NCI-H748 (cell line): ENCODE results near the gene PLPP4.

ENCODE experiments used
- DNase-seq: peaks from one replicate; lab custom pipeline; 2025; ENCODE audit not compliant: unreplicated experiment; lab: John Stamatoyannopoulos, UW

The PLPP4 gene

DNA sequence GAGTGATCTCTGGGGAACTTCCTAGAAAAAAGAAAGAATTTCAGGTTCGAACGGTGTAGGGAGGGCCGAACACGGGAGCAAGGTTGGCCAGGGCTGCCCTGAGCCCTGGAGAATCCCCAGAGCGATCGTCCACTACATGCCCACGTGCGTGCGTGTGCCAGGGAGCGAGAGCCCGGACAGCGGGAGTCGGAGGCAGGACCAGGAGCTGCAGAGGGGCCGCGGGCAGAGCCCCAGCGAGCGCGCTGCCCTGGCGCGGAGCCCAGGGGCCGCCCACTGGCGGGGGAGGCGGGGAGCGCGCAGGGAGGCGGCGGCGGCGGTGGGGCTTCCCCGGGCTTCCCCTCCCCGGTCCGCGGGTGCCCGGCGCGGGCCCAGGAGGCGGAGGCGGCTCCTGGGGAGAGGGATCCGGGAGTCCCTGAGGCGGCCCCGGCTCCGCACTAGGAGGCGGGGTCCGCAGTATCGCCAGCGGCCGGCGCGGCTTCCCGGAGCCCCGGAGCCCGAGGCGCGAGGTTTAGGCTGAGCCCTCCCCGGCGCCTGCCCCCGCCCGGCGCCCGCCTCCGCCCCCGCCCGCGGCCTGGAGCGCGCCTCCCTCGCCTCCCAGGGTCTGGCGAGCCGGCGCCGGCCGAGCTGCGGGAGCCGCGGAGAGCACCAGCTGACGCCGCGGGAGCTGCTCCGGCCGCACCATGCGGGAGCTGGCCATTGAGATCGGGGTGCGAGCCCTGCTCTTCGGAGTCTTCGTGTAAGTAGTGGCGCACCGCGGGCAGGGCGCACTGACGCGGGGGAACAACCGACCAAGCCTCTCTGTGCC is at the start of gene PLPP4:
PLPP4 (plus strand) TSS at position 602 of the 805 bp plus-strand sequence; CDS start at position 681, 79 bp downstream.
- peak; percentile 61 for DNase-seq

- no peak for DNase-seq
Measured at GRCh38 chr10:120409816-120410215, 47.2 kb upstream of the PLPP4 start.

GRCh38 chr10:120414946-120415345 is 42.1 kb upstream of the PLPP4 start:
- no peak for DNase-seq

GRCh38 chr10:120415709-120416330 is 41.2 kb upstream of the PLPP4 start:
- DNase-seq: no peak

- no peak for DNase-seq
Measured at GRCh38 chr10:120420421-120420820, 36.6 kb upstream of the PLPP4 start.

DNA sequence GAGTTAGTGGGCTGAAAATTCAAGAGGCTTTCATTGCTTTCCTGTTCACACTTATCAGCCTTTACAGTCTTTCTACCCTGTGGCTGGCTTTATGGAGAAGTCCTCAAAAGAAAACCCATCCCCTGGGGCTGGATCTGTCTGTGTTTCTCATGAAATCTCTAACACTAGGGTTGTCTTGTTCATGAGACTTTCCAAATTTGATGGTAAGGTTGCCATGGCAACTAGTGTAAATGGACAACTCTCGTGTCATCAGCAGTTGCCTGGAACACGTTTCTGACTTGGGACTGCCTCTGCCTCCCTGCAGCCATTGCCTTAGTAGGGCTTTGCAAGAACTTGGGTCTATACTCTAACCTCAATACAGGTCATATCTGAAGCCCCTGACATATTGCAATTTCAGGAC is 35.8 kb upstream of the PLPP4 start:
- DNase-seq: no peak

- DNase-seq: no peak
Measured at GRCh38 chr10:120422457-120422856, 34.6 kb upstream of the PLPP4 start.

DNA sequence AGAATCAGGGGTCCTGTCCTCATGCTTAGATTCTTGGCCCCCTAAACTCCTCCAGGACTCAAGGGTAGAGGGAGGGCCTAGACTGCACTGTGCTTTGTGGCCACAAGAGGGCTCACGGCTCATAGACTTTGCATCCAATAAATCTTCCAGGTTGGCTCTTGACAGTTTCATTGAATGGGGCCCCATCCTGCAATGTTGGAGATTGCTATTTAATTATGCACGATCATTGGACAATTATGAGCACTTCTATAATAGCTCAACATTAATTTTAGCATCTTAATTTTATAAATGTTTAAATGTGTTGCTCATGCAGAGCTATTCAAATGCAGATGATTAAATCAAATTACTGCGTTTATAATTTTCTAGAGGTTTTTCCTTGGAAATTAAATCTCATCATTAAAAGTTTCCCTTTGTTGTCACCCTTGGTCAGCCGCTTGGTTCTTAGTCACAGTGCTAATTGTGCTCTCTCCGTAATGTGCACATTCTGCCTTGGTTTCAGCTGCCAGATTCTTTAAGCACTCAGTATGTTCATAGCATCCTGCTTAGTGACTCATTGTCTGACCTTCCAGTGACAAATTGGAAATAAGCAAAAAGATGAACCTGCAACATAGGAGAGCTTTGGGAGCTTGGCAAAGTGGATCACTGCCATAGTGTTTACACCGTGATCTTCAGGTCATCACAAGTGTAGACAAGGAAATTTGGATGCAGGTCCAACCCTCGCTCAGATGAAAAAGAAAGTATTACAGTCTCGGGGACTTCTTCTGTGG is 33.4 kb upstream of the PLPP4 start:
- DNase-seq: peak; percentile 45

DNA sequence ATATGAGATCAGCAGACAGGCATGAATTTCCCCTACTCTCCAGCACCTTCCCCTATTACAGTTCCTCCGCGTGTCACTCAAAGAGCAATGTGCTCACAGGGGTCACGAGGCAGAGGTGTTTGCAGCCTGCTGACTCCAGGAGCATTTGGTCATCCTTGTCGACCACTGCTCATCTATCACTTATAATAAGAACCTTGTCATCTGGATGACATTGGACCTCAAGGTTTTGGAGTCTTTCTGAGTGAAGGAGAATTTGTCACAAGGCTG is 32.9 kb upstream of the PLPP4 start:
- no peak for DNase-seq

DNA sequence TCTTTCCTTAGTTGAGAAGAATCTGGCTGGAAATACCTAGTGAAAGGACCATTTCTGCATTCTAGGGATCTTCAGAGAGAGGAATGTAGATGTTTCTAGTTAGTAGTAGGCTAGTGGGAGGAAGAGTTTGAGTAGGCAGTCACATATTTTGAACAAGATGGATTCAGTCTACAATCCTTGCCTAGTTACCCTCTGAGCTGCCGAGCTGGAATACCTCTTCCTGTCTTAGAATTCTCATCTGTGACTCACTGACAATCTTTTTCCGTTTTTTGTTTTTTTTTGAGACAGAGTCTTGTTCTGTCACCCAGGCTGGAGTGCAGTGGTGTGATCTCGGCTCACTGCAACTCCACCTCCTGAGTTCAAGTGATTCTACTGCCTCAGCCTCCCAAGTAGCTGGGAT is 30.7 kb upstream of the PLPP4 start:
- DNase-seq: no peak

- DNase-seq: no peak
Measured at GRCh38 chr10:120428754-120429153, 28.3 kb upstream of the PLPP4 start.

GRCh38 chr10:120429395-120429794 is 27.6 kb upstream of the PLPP4 start:
- no peak for DNase-seq

GRCh38 chr10:120431251-120431651 is 25.8 kb upstream of the PLPP4 start:
- DNase-seq: no peak

DNA sequence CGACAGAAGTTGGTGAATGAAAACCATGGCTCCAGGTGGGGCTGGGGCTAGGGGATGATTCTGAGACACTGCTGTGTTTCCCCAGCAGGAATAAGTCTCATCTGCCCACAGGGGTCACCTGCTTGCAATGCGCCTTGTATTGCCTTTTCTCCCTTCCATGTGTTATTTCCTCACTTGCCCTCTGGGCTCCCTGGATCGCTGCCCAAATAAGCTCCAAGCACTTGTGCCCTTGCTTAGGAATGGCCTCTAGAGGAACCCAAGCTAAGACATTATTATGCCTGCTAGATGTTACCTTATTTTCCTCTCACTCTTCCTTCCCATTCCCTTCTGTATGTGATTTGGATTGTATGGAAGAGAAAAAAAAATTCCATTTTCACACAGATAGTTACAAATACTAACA is 24.8 kb upstream of the PLPP4 start:
- no peak for DNase-seq

- DNase-seq: no peak
Measured at GRCh38 chr10:120433141-120433540, 23.9 kb upstream of the PLPP4 start.

DNA sequence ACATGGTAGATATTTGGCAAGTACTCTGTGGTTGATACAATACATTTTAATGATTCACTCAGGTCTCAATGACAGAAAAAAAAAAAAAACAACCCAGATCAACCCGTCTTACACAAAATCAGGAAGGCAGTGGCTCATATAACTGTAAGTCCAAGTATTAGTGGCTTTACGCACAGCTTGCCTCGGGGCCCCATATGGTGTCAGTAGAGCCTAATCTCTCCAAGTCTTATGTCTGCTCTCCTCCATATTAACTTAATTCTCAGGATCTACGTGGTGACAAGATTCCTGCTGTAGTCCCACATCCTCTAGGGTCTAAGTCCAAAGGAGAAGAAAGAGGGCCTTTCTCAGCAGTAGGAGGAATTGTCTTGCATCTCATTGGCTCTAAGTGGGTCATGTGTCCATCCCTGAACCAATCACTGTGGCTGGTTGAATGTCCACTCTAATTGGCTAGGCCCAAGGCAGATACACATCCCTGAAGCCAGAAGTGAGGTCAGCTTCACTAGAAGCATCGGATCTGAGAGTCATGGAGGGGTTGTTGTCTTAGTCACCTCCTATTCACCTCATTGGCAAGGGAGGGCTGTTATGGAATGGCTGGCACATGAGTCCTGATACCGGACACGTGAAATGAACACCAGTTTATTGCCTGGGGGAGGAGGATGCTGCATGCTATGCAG is 20.5 kb upstream of the PLPP4 start:
- DNase-seq: no peak

DNA sequence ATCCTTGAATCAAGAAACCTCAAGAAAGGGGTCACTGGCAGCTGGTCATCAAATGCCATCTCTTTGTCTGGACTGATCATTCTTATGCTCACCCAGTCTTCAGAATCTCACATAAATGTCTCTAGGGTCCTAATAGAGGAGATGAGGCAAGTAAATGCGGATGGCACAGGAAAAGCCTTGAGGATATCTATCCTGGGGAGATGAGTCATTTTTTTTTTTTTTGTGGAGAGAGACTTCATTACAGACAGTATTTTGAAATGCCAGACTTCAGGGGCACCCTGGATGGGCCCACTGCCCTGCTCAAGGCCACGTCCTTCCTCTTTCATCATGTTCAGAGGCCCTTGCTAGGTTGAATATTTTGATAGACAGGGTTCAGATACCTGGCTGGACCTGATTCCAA is 19.5 kb upstream of the PLPP4 start:
- DNase-seq: no peak

- DNase-seq: no peak
Measured at GRCh38 chr10:120451968-120452367, 5.1 kb upstream of the PLPP4 start.

- no peak for DNase-seq
Measured at GRCh38 chr10:120453319-120453718, 3.7 kb upstream of the PLPP4 start.

DNA sequence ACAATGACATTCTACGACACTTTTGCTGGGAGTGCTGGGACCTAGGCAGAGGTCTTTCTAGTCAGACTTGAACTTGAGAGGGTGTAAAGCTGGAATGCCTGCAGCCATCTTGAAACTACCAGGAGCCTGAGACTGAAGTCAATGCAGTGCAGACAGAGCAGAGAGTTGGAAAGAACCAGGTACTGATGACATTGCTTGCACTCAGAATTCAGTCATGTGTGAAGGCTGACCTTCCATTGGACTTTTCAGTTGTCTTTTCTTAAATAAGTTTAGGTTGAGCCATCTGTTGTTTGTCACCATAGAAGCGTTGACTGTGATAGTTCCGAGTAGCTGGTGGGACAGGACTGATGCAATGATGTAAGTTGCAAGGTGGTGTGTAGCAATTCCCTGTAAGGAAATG is 3.1 kb upstream of the PLPP4 start:
- no peak for DNase-seq

GRCh38 chr10:120455004-120455403 is 2.0 kb upstream of the PLPP4 start:
- DNase-seq: no peak

DNA sequence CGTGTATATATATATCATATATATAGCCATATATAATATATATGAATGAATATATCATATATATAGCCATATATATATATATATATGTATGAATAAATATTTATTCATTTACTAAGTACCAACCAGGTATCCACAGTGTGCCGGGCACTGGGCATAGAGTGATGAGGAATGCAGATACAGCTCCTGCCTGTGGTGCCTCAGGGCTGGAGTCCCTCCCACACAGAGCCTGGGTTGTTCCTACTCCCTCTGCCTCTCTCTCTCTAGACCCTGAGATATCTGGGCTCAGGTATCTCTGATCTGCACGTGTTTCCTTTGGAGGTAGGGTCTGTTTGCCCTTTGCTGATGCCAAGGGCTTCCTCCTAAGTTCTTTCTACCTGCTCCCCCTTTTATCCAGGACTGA is 1.4 kb upstream of the PLPP4 start:
- no peak for DNase-seq
